GM13976 (cell line): ENCODE measurements around the gene CDKL4.
A peak's percentile ranks its signal among the peaks of the same experiment; 100 is the strongest.

Experiments used
- DNase-seq: peaks from one replicate; pipeline ENCODE4 v3.0.0; 2012; ENCODE audit warnings: low spot score
- in situ Hi-C: fragments of 300-500 bp; cut with MboI; formaldehyde crosslinking; loops from one replicate; pipeline ENCODE4 v1.12.0; 2022; ENCODE audit warnings: low sequenced_read_pairs, mixed read lengths, inconsistent platforms; ENCODE audit not compliant: unreplicated experiment
- TF ChIP-seq, protein P1 (sequence below): IDR thresholded peaks from 2 replicates; pipeline ENCODE4 v1.5.1; 2012; ENCODE audit warnings: borderline replicate concordance, mild to moderate bottlenecking; ENCODE audit not compliant: insufficient read depth; ENCODE audit errors: extremely low read depth, missing control alignments, control extremely low read depth

The CDKL4 gene

DNA sequence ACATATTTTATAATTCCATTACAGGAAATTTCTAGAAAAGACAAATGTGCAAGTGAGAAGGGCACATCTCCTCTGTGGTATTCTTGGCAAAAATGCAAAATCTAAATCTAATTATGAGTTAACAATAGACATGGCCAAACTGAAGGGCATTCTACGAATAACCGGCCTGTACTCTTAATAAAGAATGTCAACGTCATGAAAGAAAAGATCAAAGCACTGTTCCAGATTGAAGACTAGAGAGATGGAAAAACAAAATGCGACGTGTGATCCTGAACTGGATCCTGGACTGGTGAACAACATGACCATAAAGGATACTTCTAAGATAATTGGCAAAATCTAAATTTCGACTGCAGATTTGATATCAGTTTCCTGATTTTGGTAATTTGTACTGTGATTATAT is 3.0 kb downstream of the CDKL4 start:
- no peak for DNase-seq
- TF ChIP-seq, protein P1, sequence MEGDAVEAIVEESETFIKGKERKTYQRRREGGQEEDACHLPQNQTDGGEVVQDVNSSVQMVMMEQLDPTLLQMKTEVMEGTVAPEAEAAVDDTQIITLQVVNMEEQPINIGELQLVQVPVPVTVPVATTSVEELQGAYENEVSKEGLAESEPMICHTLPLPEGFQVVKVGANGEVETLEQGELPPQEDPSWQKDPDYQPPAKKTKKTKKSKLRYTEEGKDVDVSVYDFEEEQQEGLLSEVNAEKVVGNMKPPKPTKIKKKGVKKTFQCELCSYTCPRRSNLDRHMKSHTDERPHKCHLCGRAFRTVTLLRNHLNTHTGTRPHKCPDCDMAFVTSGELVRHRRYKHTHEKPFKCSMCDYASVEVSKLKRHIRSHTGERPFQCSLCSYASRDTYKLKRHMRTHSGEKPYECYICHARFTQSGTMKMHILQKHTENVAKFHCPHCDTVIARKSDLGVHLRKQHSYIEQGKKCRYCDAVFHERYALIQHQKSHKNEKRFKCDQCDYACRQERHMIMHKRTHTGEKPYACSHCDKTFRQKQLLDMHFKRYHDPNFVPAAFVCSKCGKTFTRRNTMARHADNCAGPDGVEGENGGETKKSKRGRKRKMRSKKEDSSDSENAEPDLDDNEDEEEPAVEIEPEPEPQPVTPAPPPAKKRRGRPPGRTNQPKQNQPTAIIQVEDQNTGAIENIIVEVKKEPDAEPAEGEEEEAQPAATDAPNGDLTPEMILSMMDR, result no peak
- in situ Hi-C loops, result no loop called here

GRCh38 chr2:39234754-39235153 is 9.0 kb downstream of the CDKL4 start:
- TF ChIP-seq, protein P1, result no peak
- no peak for DNase-seq
- in situ Hi-C loops, result loop anchor here (5.0 kb wide), 1 partner anchor 287 kb away; no protein-coding TSS in a partner anchor

DNA sequence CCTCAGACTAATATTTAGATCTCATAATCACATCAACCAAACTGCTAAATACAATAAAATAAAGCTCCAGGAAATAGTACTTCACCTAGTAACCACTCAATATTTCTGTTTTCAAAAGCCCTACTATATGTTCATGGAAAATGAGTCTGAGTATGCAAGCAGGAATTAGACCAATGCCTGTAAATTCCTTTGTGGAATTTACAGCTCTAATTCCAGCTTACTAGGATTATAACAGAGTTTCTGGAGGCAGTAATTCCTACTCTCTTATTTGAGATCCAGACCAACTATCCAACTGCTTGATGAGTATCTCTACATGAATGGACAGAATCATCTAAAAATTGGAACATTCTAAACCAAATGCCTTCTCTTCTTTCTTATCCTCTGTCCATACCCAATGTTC is 11.6 kb downstream of the CDKL4 start:
- no peak for DNase-seq
- in situ Hi-C loops, result loop anchor here (5.0 kb wide), 1 partner anchor 285 kb away; no protein-coding TSS in a partner anchor
- TF ChIP-seq, protein P1, result no peak

GRCh38 chr2:39228413-39229209 is 15.2 kb downstream of the CDKL4 start:
- DNase-seq, result no peak

GRCh38 chr2:39227628-39228412 is 15.9 kb downstream of the CDKL4 start:
- in situ Hi-C loops, result loop anchor here (10.0 kb wide), 2 partner anchors 103 to 153 kb away; partner anchors contain the start of gene SOS1
- TF ChIP-seq, protein P1, result peak; percentile 85
- DNase-seq, result peak; percentile 72

More at GRCh38 chr2:39228413-39229209, 15.2 kb downstream of the CDKL4 start:
- TF ChIP-seq, protein P1, result no peak
- in situ Hi-C loops, result loop anchor here (10.0 kb wide), 2 partner anchors 104 to 154 kb away; partner anchors contain the start of gene SOS1

- TF ChIP-seq, protein P1, result no peak
- in situ Hi-C loops, result loop anchor here (10.0 kb wide), 2 partner anchors 101 to 151 kb away; partner anchors contain the start of gene SOS1
- DNase-seq, result peak; percentile 23
Measured at GRCh38 chr2:39225567-39225966, 18.2 kb downstream of the CDKL4 start.
